Heart left ventricle (tissue), 13 donors: ENCODE measurements around the gene PCTP.

ENCODE experiments used
- CTCF ChIP-seq, 12 donors: fragments of 200-600 bp; sonication (generic) in 4 of 12; IDR thresholded peaks; one replicate each; pipeline versions ENCODE4 v1.5.0 to v1.8.0; 2018 to 2022; ENCODE audit warnings: antibody characterized with exemption in 12 of 12, mild to moderate bottlenecking in 5 of 12
- POLR2A ChIP-seq, 2 donors: fragments of 450-650 bp; IDR thresholded peaks; one replicate each; pipeline ENCODE4 v1.6.1; 2017; ENCODE audit warnings: antibody characterized with exemption in 2 of 2, mild to moderate bottlenecking in 2 of 2, moderate library complexity in 2 of 2
- donor health status: ischemic (EF 13 %, LVEDD 7.1; RV severe dilation, severe dysfunction).
- donor health status: DM: no; HTN: yes; CAD: no.
- donor health status: DM: no; HTN: no; CAD: no.
- donor health status: ischemic (EF 25% LVEDD 6.9; RV normal size, moderate dysfunction).
- donor health status: ischemic (EF 25% LVEDD 5.7; RV mildly dilated, moderate dysfunction).
- donor health status: ischemic (EF 35%, LVEDD 5.7; RV mildly dilated, moderate dysfunction).
- donor health status: nonischemic (EF 11% LVEDD 7.7; RV severe dilation, severe dysfunction).
- donor health status: DM: yes; HTN: yes; CAD: no.
- donor health status: PGD.
- donor health status: ischemic (EF 29% LVEDD 5.4; RV normal size, mild dysfunction).
- donor health status: nonischemic (EF 23%, LVEDD 6.1; RV moderate dilation, normal function).

DNA sequence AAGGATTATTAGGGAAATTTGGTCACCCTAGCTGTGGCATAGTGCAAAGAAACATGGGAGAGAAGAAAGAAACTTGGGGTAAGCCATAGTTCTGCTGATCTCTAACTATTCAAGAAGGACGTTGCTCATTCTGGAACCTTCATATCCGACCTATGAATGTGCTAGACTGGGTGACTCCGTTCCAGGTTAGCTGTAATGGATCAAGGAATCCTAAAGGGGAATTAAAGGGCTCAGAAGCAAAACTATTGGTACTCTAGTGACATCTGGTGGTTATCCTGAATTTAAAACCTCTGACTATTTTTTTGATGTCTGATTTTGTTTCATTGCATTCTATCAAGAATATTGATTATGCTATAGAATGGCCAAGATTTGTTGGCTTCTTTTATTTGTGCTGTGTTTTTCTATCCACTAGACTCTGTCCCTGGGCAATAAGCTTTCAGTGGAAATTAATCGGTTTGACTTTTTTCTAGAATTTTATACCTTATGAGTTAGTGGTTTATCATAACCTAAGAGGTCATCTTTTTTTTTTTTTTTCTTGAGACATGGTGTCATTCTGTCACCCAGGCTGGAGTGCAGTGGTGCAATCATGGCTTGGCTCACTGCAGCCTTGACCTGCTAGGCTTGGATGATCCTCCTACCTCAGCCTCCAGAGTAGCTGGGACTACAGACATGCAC is 19.5 kb downstream of the PCTP start:
- TF ChIP-seq CTCF (IDR thresholded peaks at IDR 0.05): peak; percentile 47 to 77 (median 62)
- TF ChIP-seq POLR2A (IDR thresholded peaks at IDR 0.05): no peak
